Heart left ventricle (tissue), 16 donors: ENCODE data around the gene RTTN. TPM values are rescaled to one million over a fixed set of nuclear protein-coding genes. Genes with fewer than 3 reads are reported as not detected.

Experiments
- ATAC-seq, 4 donors: fragments of 200-7000 bp; cut with Tn5 transposase; one replicate each; pipeline ENCODE4 v1.9.1; 2020 to 2022; ENCODE audit warnings: moderate library complexity in 4 of 4, mild to moderate bottlenecking in 3 of 4, moderate number of reproducible peaks in 1 of 4
- DNase-seq, 5 donors: peaks; one replicate each; pipeline ENCODE4 v3.0.0-alpha.2; 2020
- H3K27ac ChIP-seq, 12 donors: fragments of 200-600 bp; sonication (generic) in 4 of 12; one replicate each; pipeline versions ENCODE4 v1.5.0 to v1.8.0; 2016 to 2022; ENCODE audit warnings: mild to moderate bottlenecking in 2 of 12
- H3K27me3 ChIP-seq, 9 donors: fragments of 200-600 bp; sonication (generic) in 2 of 9; one replicate each; pipeline versions ENCODE4 v1.5.1 to v1.8.0; 2016 to 2022; ENCODE audit warnings: mild to moderate bottlenecking in 3 of 9
- H3K36me3 ChIP-seq, 9 donors: fragments of 200-600 bp; sonication (generic) in 2 of 9; one replicate each; pipeline versions ENCODE4 v1.5.0 to v1.8.0; 2018 to 2022; ENCODE audit warnings: mild to moderate bottlenecking in 2 of 9
- H3K4me1 ChIP-seq, 12 donors: fragments of 200-600 bp; sonication (generic) in 4 of 12; one replicate each; pipeline versions ENCODE4 v1.5.0 to v1.8.0; 2016 to 2022; ENCODE audit warnings: mild to moderate bottlenecking in 3 of 12
- H3K4me3 ChIP-seq, 12 donors: fragments of 200-600 bp; sonication (generic) in 4 of 12; one replicate each; pipeline versions ENCODE4 v1.5.0 to v1.8.0; 2017 to 2022; ENCODE audit warnings: mild to moderate bottlenecking in 9 of 12, moderate library complexity in 4 of 12
- H3K9me3 ChIP-seq, 12 donors: fragments of 200-600 bp; sonication (generic) in 4 of 12; one replicate each; pipeline versions ENCODE4 v1.5.0 to v1.8.0; 2016 to 2022; ENCODE audit warnings: mild to moderate bottlenecking in 1 of 12
- CTCF ChIP-seq, 12 donors: fragments of 200-600 bp; sonication (generic) in 4 of 12; IDR thresholded peaks; one replicate each; pipeline versions ENCODE4 v1.5.0 to v1.8.0; 2018 to 2022; ENCODE audit warnings: antibody characterized with exemption in 12 of 12, mild to moderate bottlenecking in 5 of 12
- POLR2A ChIP-seq, 2 donors: fragments of 450-650 bp; IDR thresholded peaks; one replicate each; pipeline ENCODE4 v1.6.1; 2017; ENCODE audit warnings: antibody characterized with exemption in 2 of 2, mild to moderate bottlenecking in 2 of 2, moderate library complexity in 2 of 2
- WGBS, 4 donors: extraction: QIAGEN DNeasy Blood & Tissue Kit in 2 of 4; methylation state at CpG; one replicate each; pipeline versions ENCODE4 v1.1.5 to v1.1.7; 2013 to 2018; 5-methylcytosine and 5-hydroxymethylcytosine counted together
- intact Hi-C, 10 donors: fragments of 100-400 bp; cut with DNase I; formaldehyde crosslinking; loops; one replicate each; pipeline versions ENCODE4 v1.11.1 to v1.14.2; 2022
- polyA plus RNA-seq, 2 donors: library from polyadenylated mRNA; stranded (reverse); fragments of 200-250 nt; gene quantifications; one replicate each; pipeline ENCODE4 v1.2.3, GENCODE V29; 2013
- total RNA-seq, 9 donors: library from RNA; depleted of rRNA in 2 of 9; stranded (reverse); fragments of >200 nt in 2 of 9; fragmentation: NEBNext Ultra II Directional in 3 of 9; extraction: Animal tissue kit (Norgen Biotek cat#: 25700) in 3 of 9; gene quantifications; one replicate each; pipeline versions ENCODE4 v1.1.0 to v1.2.4, GENCODE V29; 2016 to 2023
- donor health status: ischemic (EF 13 %, LVEDD 7.1; RV severe dilation, severe dysfunction).
- donor health status: healthy with polysubstance abuse.
- donor health status: DM: no; HTN: yes; CAD: no.
- donor health status: DM: no; HTN: no; CAD: no.
- donor health status: ischemic (EF 25% LVEDD 6.9; RV normal size, moderate dysfunction).
- donor health status: ischemic (EF 25% LVEDD 5.7; RV mildly dilated, moderate dysfunction).
- donor health status: healthy.
- donor health status: DM: yes; HTN: yes; CAD: no.
- donor health status: ischemic (EF 35%, LVEDD 5.7; RV mildly dilated, moderate dysfunction).
- donor health status: nonischemic (EF 11% LVEDD 7.7; RV severe dilation, severe dysfunction).
- donor health status: DM: yes; HTN: yes; CAD: no.
- donor health status: PGD.
- donor health status: ischemic (EF 29% LVEDD 5.4; RV normal size, mild dysfunction).
- donor health status: nonischemic (EF 23%, LVEDD 6.1; RV moderate dilation, normal function).

RTTN gene
- total and polyA plus RNA-seq, 11 donors = 5.8 to 14.3 (median 8.1) TPM

GRCh38 chr18:70195852-70196434, 9.5 kb downstream of the RTTN start:
- TF ChIP-seq POLR2A (IDR thresholded peaks at IDR 0.05) (no peak), CTCF (IDR thresholded peaks at IDR 0.05) (peak; percentile 60 to 87 (median 78))
- ATAC-seq = peak in 3 of 4 donors; percentile 57 to 82 (median 71)

GRCh38 chr18:70195014-70195614, 10.4 kb downstream of the RTTN start:
- 44 to 64% (median 56%) methylated on average over 3 of the region's 3 CpGs for WGBS, 4 donors
- peak; percentile 76 to 93 (median 84) for ATAC-seq
- Histone ChIP-seq H3K4me1 (peaks cover 0 to 10% (median 0%) of the 10 kb centered on the region in 12 donors), H3K9me3 (no peaks in the 10 kb centered on the region), H3K4me3 (no peak overlapping the region), H3K36me3 (peaks cover 0 to 99% (median 65%) of the 10 kb centered on the region in 9 donors), H3K27me3 (no peaks in the 10 kb centered on the region), H3K27ac (peak overlapping the region in 9 of 12 donors; percentile 2 to 53 (median 42))
- no peak for TF ChIP-seq POLR2A (IDR thresholded peaks at IDR 0.05)
- no peak for TF ChIP-seq CTCF (IDR thresholded peaks at IDR 0.05)
- DNase-seq = peak in 2 of 5 donors; percentile 8 to 23
- intact Hi-C loops = loop anchor here in 6 of 10 donors (1.0 to 5.0 kb wide), 5 partner anchors 97 to 257 kb away; no protein-coding TSS in a partner anchor

More at GRCh38 chr18:70195852-70196434, 9.5 kb downstream of the RTTN start:
- Histone ChIP-seq H3K4me3 (no peak overlapping the region), H3K36me3 (peaks cover 0 to 100% (median 67%) of the 10 kb centered on the region in 9 donors), H3K4me1 (peaks cover 0 to 10% (median 0%) of the 10 kb centered on the region in 12 donors), H3K27me3 (no peaks in the 10 kb centered on the region), H3K27ac (peak overlapping the region in 5 of 12 donors; percentile 24 to 48 (median 36)), H3K9me3 (no peaks in the 10 kb centered on the region)
- intact Hi-C loops = loop anchor here (1.0 to 5.0 kb wide), 7 partner anchors 96 to 256 kb away; no protein-coding TSS in a partner anchor
- WGBS, 4 donors = 55 to 67% (median 66%) methylated on average over 5 of the region's 5 CpGs
- DNase-seq = peak in 1 of 5 donors; percentile 10

DNA sequence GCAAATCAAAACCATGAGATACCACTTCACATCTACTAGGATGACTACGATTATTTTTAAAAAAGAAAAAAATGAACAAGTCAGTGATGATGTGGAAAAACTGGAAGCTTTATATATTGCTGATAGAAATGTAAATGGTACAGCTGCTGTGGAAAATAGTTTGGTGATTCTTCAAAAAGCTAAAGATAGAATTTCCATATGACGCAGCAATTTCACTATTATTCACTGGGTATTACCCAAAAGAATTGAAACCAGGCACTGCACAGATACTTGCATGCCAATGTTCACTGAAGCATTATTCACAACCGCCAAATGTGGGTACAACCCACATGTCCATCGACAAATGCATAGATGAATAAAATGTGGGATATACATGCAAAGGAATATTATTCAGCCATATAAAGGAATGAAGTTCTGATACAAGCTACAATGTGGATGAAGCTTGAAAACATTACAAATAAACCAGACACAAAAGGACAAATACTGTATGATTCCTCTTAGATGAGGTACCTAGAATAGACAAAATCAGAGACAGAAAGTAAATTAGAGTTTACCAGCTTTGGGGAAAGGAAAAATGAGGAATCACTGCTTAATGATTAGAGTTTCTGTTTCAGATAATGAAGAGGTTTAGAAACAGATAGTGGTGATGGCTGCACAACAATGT, 11.1 kb downstream of the RTTN start:
- intact Hi-C loops = loop anchor here in 1 of 10 donors (2.0 kb wide), 1 partner anchor 240 kb away; no protein-coding TSS in a partner anchor
- peaks cover 0 to 99% (median 65%) of the 10 kb centered on the region in 9 donors for H3K36me3 ChIP-seq
- WGBS, 4 donors = 89 to 95% (median 90%) methylated on average over 4 of the region's 4 CpGs
- no peak overlapping the region for H3K4me3 ChIP-seq
- H3K4me1 ChIP-seq = peaks cover 0 to 10% (median 0%) of the 10 kb centered on the region in 12 donors
- H3K9me3 ChIP-seq = no peaks in the 10 kb centered on the region
- TF ChIP-seq POLR2A (IDR thresholded peaks at IDR 0.05) (no peak), CTCF (IDR thresholded peaks at IDR 0.05) (no peak)
- DNase-seq (no peak), ATAC-seq (no peak)
- peak overlapping the region in 4 of 12 donors; percentile 29 to 48 (median 42) for H3K27ac ChIP-seq
- no peaks in the 10 kb centered on the region for H3K27me3 ChIP-seq

GRCh38 chr18:70190529-70190928, 15.0 kb downstream of the RTTN start:
- Histone ChIP-seq H3K27ac (no peak overlapping the region), H3K9me3 (no peaks in the 10 kb centered on the region), H3K4me3 (no peak overlapping the region), H3K27me3 (no peaks in the 10 kb centered on the region), H3K4me1 (peaks cover 0 to 8% (median 0%) of the 10 kb centered on the region in 12 donors), H3K36me3 (peaks cover 0 to 96% (median 65%) of the 10 kb centered on the region in 9 donors)
- no peak for DNase-seq
- TF ChIP-seq CTCF (IDR thresholded peaks at IDR 0.05) (no peak), POLR2A (IDR thresholded peaks at IDR 0.05) (no peak)
- WGBS, 4 donors = 74 to 88% (median 81%) methylated on average over 3 of the region's 3 CpGs
- ATAC-seq = no peak
- intact Hi-C loops = no loop called here
